Measurements from ENCODE around the gene IFITM1. TPM values are rescaled to one million over a fixed set of nuclear protein-coding genes. Genes with fewer than 3 reads are reported as not detected.
"Not testable (repeated sequence)": the region's sequence is repeated elsewhere in the genome, so short reads cannot be mapped to it uniquely, and the experiment has no call there.

IFITM1 gene
- polyA plus RNA-seq, 1 donor from 2014 or later, result 0.35 TPM

- no peaks in the 10 kb centered on the region for H4K20me1 ChIP-seq (ENCODE audit: insufficient read depth)
- TF ChIP-seq POLR2AphosphoS5 (IDR thresholded peaks at IDR 0.05) (no peak), CTCF (IDR thresholded peaks at IDR 0.05; ENCODE audit: poor library complexity, severe bottlenecking) (no peak), EZH2 (IDR thresholded peaks at IDR 0.05; ENCODE audit: borderline replicate concordance, insufficient read depth, low read length, poor library complexity, severe bottlenecking) (no peak), MXI1 (conservative IDR thresholded peaks at IDR 0.05; ENCODE audit: poor library complexity, severe bottlenecking) (no peak), TAF1 (IDR thresholded peaks at IDR 0.05; ENCODE audit: low read depth) (no peak), REST (IDR thresholded peaks at IDR 0.05; ENCODE audit: borderline replicate concordance) (no peak), SMC3 (conservative IDR thresholded peaks at IDR 0.05; ENCODE audit: poor library complexity) (no peak), RAD21 (conservative IDR thresholded peaks at IDR 0.05) (no peak), EP300 (conservative IDR thresholded peaks at IDR 0.05; ENCODE audit: poor library complexity, severe bottlenecking) (no peak)
- H3K4me3 ChIP-seq (ENCODE audit: low read length), result no peak overlapping the region
- H3K4me2 ChIP-seq (ENCODE audit: low read length), result no peak overlapping the region
- H3K36me3 ChIP-seq (ENCODE audit: insufficient read depth, low read length), result no peaks in the 10 kb centered on the region
- H3K27ac ChIP-seq (ENCODE audit: low read length), result no peak overlapping the region
- H3K9ac ChIP-seq (ENCODE audit: low read length), result no peak overlapping the region
- no peaks in the 10 kb centered on the region for H3K9me2 ChIP-seq (ENCODE audit: insufficient read depth, low read length)
- H2AFZ ChIP-seq (ENCODE audit: low read depth, low read length), result no peak overlapping the region
- H3F3A ChIP-seq (ENCODE audit: insufficient read depth, low read length, poor library complexity, severe bottlenecking), result no peaks in the 10 kb centered on the region
- no peaks in the 10 kb centered on the region for H3K79me2 ChIP-seq (replicated peaks; ENCODE audit: insufficient read depth, low read length)
- no peaks in the 10 kb centered on the region for H3K27me3 ChIP-seq (ENCODE audit: insufficient read depth, low read depth, low read length)
- no peaks in the 10 kb centered on the region for H3K9me3 ChIP-seq (ENCODE audit: low read length)
These were observed 32.7 kb downstream of the IFITM1 start for GRCh38 chr11:346529-346928.

DNA sequence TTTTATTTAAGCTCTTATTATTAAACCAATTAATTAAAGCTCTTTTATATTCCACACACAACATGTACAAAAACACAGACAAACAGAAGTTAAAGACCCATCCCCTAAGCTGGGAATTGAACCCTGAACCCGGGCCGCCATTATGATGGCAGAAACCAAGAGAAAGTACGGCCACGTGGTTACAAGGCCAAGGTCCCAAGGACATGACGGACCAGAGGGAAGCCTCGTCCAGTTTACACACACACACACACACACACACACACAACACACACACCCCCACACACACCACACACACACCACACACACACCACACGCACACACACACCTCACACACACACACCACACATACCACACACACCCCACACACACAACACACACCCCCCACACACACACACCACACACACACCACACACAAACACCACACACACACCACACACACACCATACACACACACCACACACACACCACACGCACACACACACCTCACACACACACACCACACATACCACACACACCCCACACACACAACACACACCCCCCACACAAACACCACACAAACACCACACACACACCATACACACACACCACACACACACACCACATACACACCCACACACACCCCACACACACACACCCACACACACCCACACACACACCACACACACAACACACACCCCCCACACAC lies 35.6 kb downstream of the IFITM1 start:
- H3K9me2 ChIP-seq (ENCODE audit: insufficient read depth, low read length); H3K27me3 ChIP-seq (ENCODE audit: insufficient read depth, low read depth, low read length); H3K79me2 ChIP-seq (replicated peaks; ENCODE audit: insufficient read depth, low read length); H3K27ac ChIP-seq (ENCODE audit: low read length); H4K20me1 ChIP-seq (ENCODE audit: insufficient read depth); H3K36me3 ChIP-seq (ENCODE audit: insufficient read depth, low read length); H3K9ac ChIP-seq (ENCODE audit: low read length); H3K4me2 ChIP-seq (ENCODE audit: low read length); H3K4me3 ChIP-seq (ENCODE audit: low read length); H2AFZ ChIP-seq (ENCODE audit: low read depth, low read length); H3K9me3 ChIP-seq (ENCODE audit: low read length); H3F3A ChIP-seq (ENCODE audit: insufficient read depth, low read length, poor library complexity, severe bottlenecking): not testable (repeated sequence)

DNA sequence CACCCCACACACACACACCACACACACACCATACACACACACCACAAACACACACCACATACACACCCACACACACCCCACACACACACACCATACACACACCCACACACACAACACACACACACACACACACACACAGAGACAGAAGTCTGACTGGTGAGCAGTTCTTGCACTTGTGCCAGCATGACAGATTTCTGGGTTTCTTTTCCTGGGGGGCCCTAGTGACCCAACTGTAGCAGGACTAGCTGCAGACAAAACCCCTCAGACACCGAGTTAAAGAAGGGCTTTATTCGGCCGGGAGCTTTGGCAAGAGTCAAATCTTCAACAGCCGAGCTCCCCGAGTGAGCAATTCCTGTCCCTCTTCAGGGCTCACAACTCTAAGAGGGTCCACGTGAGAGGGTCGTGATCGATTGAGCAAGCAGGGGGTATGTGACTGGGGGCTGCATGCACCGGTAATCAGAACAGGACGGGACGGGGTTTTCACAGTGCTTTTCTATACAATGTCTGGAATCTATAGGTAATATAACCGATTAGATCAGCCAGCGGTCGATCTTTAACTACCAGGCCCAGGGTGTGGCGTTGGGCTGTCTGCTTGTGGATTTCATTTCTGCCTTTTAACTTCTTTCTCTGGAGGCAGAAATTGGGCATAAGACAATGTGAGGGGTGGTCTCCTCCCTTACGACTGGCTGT lies 36.3 kb downstream of the IFITM1 start:
- not testable (repeated sequence) for H3K9me2 ChIP-seq (ENCODE audit: insufficient read depth, low read length); H3K27ac ChIP-seq (ENCODE audit: low read length); H3K36me3 ChIP-seq (ENCODE audit: insufficient read depth, low read length); H3K79me2 ChIP-seq (replicated peaks; ENCODE audit: insufficient read depth, low read length); H3K9me3 ChIP-seq (ENCODE audit: low read length); H3F3A ChIP-seq (ENCODE audit: insufficient read depth, low read length, poor library complexity, severe bottlenecking); H3K4me3 ChIP-seq (ENCODE audit: low read length); H3K4me2 ChIP-seq (ENCODE audit: low read length); H4K20me1 ChIP-seq (ENCODE audit: insufficient read depth); H2AFZ ChIP-seq (ENCODE audit: low read depth, low read length); H3K27me3 ChIP-seq (ENCODE audit: insufficient read depth, low read depth, low read length); H3K9ac ChIP-seq (ENCODE audit: low read length)

Measured in neural cell (in vitro differentiated cells).